ENCODE data around the gene RPS2.
"Not testable (repeated sequence)": the region's sequence is repeated elsewhere in the genome, so short reads cannot be mapped to it uniquely, and the experiment has no call there.

DNA sequence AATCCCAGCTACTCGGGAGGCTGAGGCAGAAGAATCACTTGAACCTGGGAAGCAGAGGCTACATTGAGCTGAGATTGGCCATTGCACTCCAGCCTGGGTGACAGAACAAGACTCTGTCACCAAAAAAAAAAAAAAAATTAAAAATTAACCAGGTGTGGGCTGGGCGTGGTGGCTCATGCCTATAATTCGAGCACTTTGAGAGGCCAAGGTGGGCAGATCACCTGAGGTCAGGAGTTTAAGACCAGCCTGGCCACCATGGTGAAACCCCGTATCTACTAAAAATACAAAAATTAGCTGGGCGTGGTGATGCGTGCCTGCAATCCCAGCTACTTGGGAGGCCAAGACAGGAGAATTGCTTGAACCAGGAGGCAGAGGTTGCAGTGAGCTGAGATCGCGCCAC, 24.8 kb downstream of the RPS2 start:
- not testable (repeated sequence) for TF ChIP-seq CTCF, POLR2A, POLR2AphosphoS5 (IDR thresholded peaks at IDR 0.05)
